ENCODE data around the gene KCTD2. TPM values are rescaled to one million over a fixed set of nuclear protein-coding genes. Genes with fewer than 3 reads are reported as not detected.

KCTD2 gene
- total RNA-seq, 4 donors from 2014 or later = 18.9 to 30.8 (median 24.2) TPM

DNA sequence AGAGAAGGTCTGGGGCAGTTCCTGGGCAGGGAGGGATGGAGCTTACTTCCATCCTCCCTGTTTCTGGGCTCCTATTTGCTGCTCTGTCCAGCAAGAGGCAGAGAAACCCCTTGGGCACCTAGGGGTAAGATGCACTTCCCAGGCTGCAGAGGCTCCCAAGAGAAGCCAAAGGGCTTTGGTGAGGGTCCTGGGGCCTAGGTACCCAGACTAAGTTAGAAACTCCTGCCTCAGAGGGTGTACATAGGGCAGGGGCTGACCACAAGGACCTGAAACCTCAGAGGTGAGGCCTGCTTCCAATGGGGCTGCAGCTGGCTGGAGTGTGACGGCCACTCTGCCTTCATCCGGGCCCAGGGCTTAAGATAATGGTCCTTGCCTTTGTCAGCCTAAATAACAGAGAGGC is 61.2 kb downstream of the KCTD2 start:
- TF ChIP-seq, protein P1, sequence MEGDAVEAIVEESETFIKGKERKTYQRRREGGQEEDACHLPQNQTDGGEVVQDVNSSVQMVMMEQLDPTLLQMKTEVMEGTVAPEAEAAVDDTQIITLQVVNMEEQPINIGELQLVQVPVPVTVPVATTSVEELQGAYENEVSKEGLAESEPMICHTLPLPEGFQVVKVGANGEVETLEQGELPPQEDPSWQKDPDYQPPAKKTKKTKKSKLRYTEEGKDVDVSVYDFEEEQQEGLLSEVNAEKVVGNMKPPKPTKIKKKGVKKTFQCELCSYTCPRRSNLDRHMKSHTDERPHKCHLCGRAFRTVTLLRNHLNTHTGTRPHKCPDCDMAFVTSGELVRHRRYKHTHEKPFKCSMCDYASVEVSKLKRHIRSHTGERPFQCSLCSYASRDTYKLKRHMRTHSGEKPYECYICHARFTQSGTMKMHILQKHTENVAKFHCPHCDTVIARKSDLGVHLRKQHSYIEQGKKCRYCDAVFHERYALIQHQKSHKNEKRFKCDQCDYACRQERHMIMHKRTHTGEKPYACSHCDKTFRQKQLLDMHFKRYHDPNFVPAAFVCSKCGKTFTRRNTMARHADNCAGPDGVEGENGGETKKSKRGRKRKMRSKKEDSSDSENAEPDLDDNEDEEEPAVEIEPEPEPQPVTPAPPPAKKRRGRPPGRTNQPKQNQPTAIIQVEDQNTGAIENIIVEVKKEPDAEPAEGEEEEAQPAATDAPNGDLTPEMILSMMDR (IDR thresholded peaks at IDR 0.05; ENCODE audit: low read depth) = no peak

DNA sequence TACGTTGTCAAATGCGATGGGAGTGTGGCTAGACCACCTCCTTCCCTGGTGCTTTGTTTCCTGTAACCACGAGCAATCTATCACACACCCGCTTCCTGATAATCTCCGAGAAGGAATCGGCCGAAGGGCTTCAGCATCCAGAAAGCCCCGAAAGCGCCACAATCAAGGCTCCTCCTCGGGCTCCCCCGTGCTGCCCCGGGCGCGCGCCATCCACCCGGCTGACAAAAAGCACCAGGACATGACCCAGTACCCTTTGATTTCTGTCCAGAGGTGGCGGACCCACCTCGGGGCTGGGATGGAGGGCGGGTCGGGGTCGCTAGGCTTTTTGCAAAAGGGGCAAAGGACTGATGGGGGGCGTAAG is 62.0 kb downstream of the KCTD2 start:
- TF ChIP-seq, protein P1 (IDR thresholded peaks at IDR 0.05; ENCODE audit: low read depth) = no peak

GRCh38 chr17:75109407-75110233 is 62.6 kb downstream of the KCTD2 start, which contains the start of gene ARMC7:
Gene ARMC7 (plus strand): TSS chr17:75109969. CDS start chr17:75110289, 320 bp downstream.
- TF ChIP-seq, protein P1 (IDR thresholded peaks at IDR 0.05; ENCODE audit: low read depth) = no peak

GRCh38 chr17:75110234-75110937 is 63.4 kb downstream of the KCTD2 start:
- TF ChIP-seq, protein P1 (IDR thresholded peaks at IDR 0.05; ENCODE audit: low read depth) = no peak

DNA sequence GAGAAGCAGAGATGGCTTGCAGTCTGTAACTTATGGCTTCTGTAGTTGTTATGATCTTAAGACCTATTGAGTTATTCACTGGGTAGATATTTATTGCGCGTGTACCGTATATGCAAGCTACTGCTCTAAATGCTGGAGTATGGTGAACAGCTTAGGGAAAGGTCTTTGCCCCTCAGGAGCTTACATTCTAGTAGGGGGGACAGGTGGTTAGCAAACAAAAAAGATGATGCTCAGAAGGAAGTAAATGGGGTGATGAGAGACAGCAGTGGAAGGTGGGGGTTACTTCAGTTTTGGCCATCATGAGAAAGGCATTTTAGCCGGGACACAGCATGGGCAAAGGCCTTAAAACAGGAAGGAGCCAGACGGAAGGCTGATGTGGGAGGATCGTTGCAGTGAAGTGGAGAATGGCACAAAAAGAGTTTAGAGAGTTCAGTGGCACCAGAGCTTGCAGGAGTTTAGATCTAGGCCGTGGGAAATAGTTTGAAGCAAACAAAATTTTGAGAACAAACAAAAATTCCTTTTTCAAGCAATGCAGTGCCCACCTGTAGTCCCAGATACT is 64.8 kb downstream of the KCTD2 start:
- TF ChIP-seq, protein P1 (IDR thresholded peaks at IDR 0.05; ENCODE audit: low read depth) = no peak

DNA sequence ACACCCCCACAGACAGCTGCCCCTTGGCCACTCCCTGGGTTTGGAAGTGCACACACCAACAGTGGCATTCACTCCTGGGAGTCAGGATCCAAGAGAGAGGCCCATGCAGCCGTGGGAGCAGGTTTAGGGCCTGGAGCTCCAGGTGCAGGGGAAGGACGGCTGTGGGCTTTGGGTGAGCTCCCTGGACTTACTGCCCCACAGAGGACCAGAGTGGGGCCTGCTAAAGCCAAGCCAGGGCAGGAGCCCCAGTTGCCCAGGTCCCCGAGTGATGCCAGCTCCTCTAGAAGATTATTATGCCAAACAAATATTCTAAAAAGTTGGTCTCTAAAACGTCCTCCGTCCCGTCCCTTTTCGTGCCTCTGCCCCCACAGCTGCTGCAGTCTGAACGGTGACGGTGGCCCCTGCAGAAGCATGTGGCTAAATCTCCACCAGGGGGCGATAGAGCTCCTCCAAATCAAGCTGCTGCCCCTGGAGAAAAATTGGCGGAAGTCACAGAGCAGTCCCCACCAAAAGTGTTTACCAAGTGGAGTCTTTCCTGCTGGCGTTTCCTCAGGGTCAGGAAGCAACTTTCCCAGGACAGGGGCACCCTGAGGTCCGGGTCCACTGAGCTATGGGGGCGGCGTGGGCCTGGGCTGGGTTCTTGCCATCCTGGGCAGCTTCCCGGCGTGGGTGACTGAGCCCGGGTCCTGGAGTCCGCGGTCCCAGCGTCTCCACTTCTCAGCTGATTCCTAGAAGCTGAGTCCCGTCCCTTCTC is 67.0 kb downstream of the KCTD2 start:
- TF ChIP-seq, protein P1 (IDR thresholded peaks at IDR 0.05; ENCODE audit: low read depth) = no peak
